Measurements from ENCODE around the gene COLEC12.

The COLEC12 gene

DNA sequence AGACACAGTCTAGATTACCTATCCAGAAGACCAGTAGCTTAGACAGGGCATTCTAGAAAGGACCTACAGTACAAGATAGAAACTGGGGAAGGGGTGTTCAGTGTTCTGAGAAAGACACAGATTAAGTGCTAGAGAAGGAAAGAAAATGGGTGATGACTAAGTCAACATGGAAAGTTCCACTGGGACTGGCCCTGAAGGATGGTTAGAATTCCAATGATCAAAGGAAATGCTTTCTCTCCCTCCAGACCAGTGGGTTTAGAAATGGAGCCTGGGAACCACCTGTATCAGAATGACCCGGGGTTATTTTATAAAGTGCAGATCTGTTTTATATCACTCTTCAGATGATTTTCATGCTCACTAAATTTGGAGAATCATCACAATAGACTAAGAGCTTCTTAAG is 5.8 kb upstream of the COLEC12 start:
- DNase-seq (ENCODE audit: low read depth in 2 of 2) = no peak

DNA sequence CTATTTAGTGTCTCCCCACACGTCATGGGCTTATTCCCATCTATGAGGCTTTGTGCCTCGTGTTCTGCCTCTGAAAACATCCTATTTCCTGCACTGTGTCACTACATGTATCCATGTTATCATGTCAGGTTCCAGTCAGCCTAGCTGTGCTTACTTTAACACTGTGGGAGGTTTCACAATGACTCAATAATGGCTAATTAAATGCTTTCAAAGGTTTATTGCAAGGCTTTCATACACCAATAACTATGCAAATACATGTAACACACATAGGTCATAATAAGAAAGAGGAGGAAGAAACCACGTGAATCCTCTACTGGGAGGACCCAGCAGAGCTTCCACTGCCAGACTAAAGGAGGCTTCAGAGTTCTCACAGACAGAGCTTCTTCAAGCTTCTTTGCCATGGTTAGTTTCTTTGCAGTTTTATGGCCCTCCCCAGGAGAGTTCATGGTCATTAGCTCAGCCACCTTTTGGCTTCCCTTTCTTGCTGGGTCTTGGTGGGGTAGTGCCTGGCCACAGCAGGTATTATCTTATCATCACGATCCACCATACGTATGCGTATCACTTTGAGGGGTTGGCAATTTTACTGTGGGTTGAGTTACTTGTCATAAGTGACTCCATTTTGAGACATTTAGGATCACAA is 5.1 kb upstream of the COLEC12 start:
- DNase-seq (ENCODE audit: low read depth in 2 of 2) = no peak

DNA sequence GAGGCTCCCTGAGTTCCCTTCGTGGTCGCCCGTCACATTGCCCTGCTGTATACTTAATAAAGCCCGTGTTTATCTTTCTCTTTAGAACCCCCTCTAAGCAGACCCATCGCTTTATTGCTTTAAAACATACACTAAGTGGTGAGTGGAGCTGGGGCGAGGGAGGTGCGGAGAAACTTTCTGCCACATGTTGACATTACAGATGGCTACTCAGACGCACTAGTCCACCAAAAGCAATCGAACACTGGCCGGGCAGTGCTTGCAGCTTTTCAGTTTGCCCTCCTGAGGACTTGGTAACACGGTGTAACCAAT is 859 bp upstream of the COLEC12 start:
- no peak for DNase-seq (ENCODE audit: low read depth in 2 of 2)

DNA sequence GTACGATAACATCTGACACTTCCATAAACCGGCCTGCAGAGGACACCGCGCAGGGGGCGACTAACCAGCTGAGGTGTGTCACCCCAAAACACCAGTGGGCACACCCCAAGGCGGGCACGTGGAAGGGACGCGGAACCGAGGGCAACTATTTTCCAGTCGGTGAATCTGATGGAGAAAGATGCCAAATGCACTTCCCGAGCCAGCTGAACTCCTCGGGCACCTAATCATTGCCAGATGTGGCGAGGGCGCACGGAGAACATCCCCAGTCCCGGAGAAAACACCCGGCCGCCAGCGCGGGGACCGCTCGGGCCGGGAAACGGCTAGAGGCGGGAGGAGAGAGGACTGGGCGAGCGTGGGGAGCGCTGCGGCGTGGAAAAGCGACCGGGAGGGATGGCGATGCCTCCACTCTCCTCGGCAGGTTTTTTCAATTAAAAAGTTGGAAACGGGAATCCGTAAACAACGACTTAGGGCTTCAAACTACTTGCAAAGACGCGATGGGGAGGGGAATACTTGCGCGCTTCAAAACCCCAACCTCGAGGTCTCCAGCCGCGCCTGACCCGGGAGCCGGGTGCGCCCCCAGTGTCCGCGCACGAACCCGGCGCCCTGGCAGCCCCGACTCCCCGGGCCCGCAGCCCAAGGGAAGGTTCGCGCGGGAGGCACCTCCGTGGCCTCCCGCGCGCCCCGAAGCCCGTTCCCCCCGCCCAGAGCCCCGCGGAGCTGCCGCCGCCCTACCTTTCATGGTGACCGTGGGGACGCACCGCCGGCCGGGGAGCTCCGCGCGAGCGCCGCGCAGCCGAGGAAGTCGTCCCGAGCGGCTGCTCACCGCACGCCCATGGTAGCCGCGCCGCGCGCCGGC is 497 bp downstream of the COLEC12 start:
- DNase-seq (ENCODE audit: low read depth in 2 of 2) = no peak

GRCh38 chr18:498931-499775 is 1.3 kb downstream of the COLEC12 start:
- DNase-seq (ENCODE audit: low read depth in 2 of 2) = no peak

DNA sequence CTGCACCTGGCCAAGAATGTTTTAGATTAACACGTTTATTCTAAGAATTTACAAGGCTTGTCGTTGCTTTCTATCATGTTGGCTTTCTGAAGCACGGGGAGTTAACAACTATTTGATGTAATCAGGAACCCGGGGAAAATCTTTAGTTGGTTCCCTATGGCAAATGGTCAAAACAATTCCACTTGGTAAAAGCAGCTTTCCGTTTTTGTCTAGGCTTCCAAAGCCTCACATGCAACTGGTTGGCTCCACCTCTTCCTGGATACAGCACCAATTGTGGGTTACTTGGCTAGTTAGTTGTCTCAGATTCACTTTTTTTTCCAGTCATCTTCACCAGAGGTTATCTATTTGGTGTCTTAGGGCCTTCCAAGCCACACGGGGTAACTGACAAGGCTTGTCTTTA is 2.8 kb downstream of the COLEC12 start:
- no peak for DNase-seq (ENCODE audit: low read depth in 2 of 2)

DNA sequence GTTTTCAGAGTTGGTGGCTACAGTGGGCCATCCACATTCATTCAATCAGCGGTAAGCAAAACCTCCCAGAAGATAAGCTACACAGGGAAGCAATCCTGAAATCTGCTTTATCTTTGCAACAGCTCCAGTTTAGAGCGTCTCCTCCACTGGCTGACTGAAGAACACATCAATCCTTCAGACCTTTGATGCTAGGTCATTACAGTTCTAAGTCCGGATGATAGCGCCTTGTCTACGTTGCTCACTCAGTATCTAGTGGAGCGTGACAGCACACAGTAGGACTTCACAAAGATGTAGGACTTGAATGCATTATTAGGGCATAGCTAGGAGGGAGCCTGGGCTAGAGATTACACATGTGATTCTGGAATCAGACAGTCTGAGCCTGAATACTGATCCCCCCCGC is 5.0 kb downstream of the COLEC12 start:
- DNase-seq (ENCODE audit: low read depth in 2 of 2) = no peak

- no peak for DNase-seq (ENCODE audit: low read depth in 2 of 2)
Measured at GRCh38 chr18:495017-495416, 5.5 kb downstream of the COLEC12 start.

DNA sequence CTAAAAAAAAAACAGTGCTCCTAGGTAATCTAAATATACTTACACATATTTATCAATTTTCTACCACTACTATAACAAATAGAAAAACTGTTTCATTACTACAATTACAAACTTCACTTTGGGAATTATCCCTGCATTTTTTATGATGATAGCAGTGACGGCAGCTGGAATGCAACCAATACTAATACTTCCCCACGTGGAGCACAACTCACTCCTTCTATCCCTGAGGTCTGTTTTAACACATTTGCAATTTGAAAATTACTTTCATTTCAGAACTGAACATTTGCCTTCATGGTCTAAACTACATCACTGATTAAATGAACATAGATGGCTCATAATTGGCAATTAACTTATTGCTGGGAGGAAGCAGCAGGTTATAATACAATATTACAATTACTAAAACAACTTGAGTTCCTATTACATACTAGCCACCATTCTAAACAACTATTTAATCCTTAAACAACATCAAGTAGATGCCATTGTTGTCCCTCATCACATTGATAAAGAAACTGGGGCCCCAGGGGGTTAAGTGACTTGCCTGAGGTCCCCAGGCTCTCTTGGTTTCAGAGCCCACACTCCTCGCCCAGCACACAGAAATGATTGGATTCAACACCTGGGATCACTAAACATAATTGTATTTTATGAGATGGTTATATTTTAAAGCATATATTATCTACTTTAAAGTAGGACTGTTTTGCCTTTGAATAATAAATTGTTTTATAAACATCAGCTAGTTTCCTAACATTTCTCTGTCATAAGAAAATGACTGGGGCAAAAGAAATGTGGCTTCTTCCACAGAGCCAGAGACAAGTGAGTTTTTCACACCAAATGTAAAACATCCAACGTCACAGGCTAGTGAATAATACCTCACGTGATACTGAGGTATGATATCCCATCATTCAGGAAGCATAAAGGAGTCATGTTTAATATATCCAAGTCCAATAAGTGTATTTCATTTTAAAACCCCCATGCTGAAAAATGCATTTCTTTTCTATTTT is 6.2 kb downstream of the COLEC12 start:
- DNase-seq (ENCODE audit: low read depth in 2 of 2) = no peak

DNA sequence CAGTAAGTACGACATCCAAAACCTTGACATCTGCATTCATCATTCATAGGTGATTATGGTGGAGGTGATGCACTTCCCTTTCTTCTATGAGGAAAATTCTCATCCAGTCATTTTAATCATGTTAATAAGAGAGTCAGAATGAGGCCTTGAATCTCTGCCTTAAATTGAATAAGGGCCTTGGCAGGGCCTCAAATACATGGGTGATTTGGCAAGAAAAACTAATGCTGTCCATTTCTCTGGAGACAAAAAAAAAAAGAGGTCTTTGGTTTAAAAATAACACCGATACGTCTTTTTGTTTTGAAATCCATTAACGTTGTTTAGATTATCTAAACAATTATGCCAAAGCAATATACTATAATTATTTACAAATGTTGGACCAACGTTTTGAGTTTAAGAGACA is 8.1 kb downstream of the COLEC12 start:
- no peak for DNase-seq (ENCODE audit: low read depth in 2 of 2)

- no peak for DNase-seq (ENCODE audit: low read depth in 2 of 2)
Measured at GRCh38 chr18:490624-491023, 9.9 kb downstream of the COLEC12 start.

DNA sequence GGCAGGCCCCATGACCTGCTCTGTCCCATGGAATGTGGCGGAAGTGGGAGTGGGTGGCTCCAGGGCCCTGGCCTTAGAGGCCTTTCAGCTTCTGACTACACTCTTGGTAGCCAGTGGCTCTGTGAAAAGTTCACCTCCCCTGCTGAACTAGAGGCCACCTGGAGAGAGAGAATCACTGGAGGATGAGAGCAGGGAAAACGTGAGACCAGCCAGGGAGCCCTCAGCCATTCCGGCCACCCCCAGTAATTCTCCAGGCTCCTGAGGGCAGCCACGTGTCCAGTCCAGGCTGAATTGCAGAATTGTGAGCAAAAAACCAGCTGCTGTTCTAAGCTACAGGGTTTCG is 10.5 kb downstream of the COLEC12 start:
- DNase-seq (ENCODE audit: low read depth in 2 of 2) = no peak

GRCh38 chr18:489244-490023 is 11.1 kb downstream of the COLEC12 start:
- no peak for DNase-seq (ENCODE audit: low read depth in 2 of 2)

DNA sequence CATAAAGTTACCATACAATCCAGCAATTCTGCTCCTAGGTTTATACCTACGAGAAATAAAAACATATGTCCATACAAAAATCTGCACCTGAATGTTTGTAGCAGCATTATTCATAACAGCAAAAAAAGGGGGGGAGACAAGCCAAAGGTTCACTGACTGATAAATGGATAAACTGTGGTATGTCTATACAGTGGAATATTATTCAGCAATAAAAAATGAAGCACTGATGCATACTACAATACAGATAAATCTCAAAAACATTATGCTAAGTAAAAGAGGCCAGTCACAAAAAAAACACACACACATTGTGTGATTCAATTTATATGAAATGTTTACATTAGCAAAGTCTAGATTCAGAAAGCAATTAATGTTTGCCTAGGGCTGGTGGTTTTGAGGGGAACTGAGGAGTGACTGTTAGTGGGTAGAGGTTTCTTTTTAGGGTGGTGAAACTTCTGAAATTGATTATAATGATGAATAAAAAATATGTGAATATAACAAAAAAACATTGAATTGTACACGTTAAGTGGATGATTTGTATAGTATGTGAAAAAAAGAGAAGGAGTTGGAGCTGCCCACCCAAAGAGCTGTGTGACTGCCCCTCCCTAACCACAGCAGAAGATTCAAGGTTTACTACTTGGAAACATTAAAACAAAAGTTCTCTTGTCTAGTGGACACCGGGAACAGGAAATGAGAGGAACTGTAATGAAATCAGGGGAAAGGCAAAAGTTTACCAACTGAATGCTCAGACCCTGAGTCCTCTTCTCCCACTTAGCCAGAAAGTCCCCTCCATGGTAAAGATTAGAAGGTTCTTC is 13.4 kb downstream of the COLEC12 start:
- DNase-seq (ENCODE audit: low read depth in 2 of 2) = no peak

GRCh38 chr18:484749-485464 is 15.6 kb downstream of the COLEC12 start:
- DNase-seq (ENCODE audit: low read depth in 2 of 2) = no peak

- DNase-seq (ENCODE audit: low read depth in 2 of 2) = no peak
Measured at GRCh38 chr18:478681-479080, 21.8 kb downstream of the COLEC12 start.

DNA sequence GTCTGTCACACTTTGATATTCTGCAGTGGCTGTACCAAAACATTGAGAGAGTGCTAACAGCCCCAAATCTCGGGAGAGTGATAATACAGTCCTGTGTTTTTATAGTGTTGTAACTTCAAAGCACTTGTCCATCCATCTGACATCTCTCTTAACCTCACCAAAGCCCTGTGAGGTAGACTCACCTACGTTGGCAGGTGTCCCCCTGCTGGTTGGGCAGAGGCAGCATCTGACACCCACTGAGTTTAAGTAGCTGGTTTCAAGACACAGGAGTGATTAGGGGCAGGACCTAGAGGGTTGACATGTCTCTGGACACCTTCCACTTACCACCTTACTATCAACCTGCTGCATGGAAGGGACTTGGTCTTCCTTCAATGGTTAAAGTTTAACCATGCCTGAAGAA is 22.9 kb downstream of the COLEC12 start:
- no peak for DNase-seq (ENCODE audit: low read depth in 2 of 2)

DNA sequence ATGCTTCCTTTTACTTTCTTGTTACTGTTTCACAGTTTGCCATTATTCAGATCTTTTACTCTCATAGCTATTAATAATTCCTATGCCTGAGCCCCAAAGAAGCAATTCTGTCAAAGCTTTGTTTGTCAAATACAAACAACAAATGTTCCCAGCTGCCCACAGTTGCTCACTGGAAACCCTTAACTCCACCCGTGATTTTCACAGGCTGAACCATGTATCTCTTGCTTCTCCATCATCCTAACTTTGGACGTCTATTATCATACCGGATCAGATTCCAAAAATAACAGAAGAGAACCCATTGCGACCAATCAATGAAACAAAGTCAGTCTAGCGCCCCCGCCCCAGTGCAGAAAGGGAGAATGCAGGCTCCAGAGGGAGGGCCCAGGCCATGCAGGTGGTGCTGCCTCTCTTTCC is 24.2 kb downstream of the COLEC12 start:
- DNase-seq (ENCODE audit: low read depth in 2 of 2) = no peak

Data from activated CD4-positive, alpha-beta T cell treated with anti-CD3 and anti-CD28 coated beads for 24 hours (primary cell).